H9 (cell line): ENCODE measurements around the gene CDNF. TPM values are rescaled to one million over a fixed set of nuclear protein-coding genes. Genes with fewer than 3 reads are reported as not detected.

Source experiments
- DNase-seq: peaks from one replicate; pipeline ENCODE4 v3.0.0-alpha.2; 2017
- H2AFZ ChIP-seq: one replicate; pipeline ENCODE4 v1.6.1; 2013; ENCODE audit warnings: mild to moderate bottlenecking, low read length, control low read depth, moderate library complexity
- H2AK5ac ChIP-seq: 2 replicates; pipeline ENCODE4 v1.6.1; 2013; ENCODE audit warnings: low read length, control low read depth, mixed read lengths; ENCODE audit not compliant: insufficient read length
- H2BK120ac ChIP-seq: one replicate; pipeline ENCODE4 v1.6.1; 2013; ENCODE audit warnings: low read depth, mild to moderate bottlenecking, low read length, control low read depth, inconsistent platforms; ENCODE audit not compliant: poor library complexity, severe bottlenecking
- H2BK12ac ChIP-seq: 2 replicates; pipeline ENCODE4 v1.6.1; 2013; ENCODE audit warnings: low read length, control low read depth, mixed read lengths, low read depth; ENCODE audit not compliant: insufficient read length
- H2BK15ac ChIP-seq: 2 replicates; pipeline ENCODE4 v1.6.1; 2013; ENCODE audit warnings: low read depth, low read length, control low read depth
- H2BK20ac ChIP-seq: one replicate; pipeline ENCODE4 v1.6.1; 2013; ENCODE audit warnings: low read depth, mild to moderate bottlenecking, low read length, control low read depth, inconsistent platforms; ENCODE audit not compliant: poor library complexity, severe bottlenecking
- H2BK5ac ChIP-seq: 2 replicates; pipeline ENCODE4 v1.6.1; 2013; ENCODE audit warnings: low read length, control low read depth, mixed read lengths; ENCODE audit not compliant: insufficient read length
- H3K14ac ChIP-seq: 2 replicates; pipeline ENCODE4 v1.6.1; 2013; ENCODE audit warnings: low read length, control low read depth; ENCODE audit not compliant: insufficient read depth
- H3K18ac ChIP-seq: 2 replicates; pipeline ENCODE4 v1.6.1; 2013; ENCODE audit warnings: low read depth, mild to moderate bottlenecking, mixed read lengths, low read length, control low read depth; ENCODE audit not compliant: insufficient read length
- H3K23ac ChIP-seq: 2 replicates; pipeline ENCODE4 v1.6.1; 2013; ENCODE audit warnings: low read length, control low read depth, mixed read lengths, low read depth; ENCODE audit not compliant: insufficient read length
- H3K23me2 ChIP-seq: 2 replicates; pipeline ENCODE4 v1.6.1; 2013; ENCODE audit warnings: low read depth, mild to moderate bottlenecking, mixed read lengths, low read length, control low read depth; ENCODE audit not compliant: insufficient read length, poor library complexity, severe bottlenecking
- H3K27ac ChIP-seq: 2 replicates; pipeline ENCODE4 v1.5.1; 2013; ENCODE audit warnings: low read length, control low read depth, mixed read lengths, low read depth; ENCODE audit not compliant: insufficient read length
- H3K27me3 ChIP-seq: 2 replicates; pipeline ENCODE4 v1.6.1; 2013; ENCODE audit warnings: low read length, control low read depth, inconsistent platforms; ENCODE audit not compliant: insufficient read depth
- H3K4ac ChIP-seq: 2 replicates; pipeline ENCODE4 v1.6.1; 2013; ENCODE audit warnings: low read depth, mild to moderate bottlenecking, control low read depth, inconsistent platforms, low read length, moderate library complexity
- H3K4me1 ChIP-seq: 2 replicates; pipeline ENCODE4 v1.6.1; 2013; ENCODE audit warnings: low read length, control low read depth, inconsistent platforms; ENCODE audit not compliant: insufficient read depth
- H3K4me2 ChIP-seq: 2 replicates; pipeline ENCODE4 v1.6.1; 2013; ENCODE audit warnings: low read length, control low read depth, mixed read lengths; ENCODE audit not compliant: insufficient read length, insufficient read depth
- H3K56ac ChIP-seq: 2 replicates; pipeline ENCODE4 v1.6.1; 2013; ENCODE audit warnings: low read depth, mild to moderate bottlenecking, mixed read lengths, low read length, control low read depth; ENCODE audit not compliant: insufficient read length
- H3K79me1 ChIP-seq: 2 replicates; pipeline ENCODE4 v1.6.1; 2013; ENCODE audit warnings: low read depth, mild to moderate bottlenecking, moderate library complexity, low read length, control low read depth, inconsistent platforms; ENCODE audit not compliant: insufficient read depth, poor library complexity, severe bottlenecking
- H3K79me2 ChIP-seq: 2 replicates; pipeline ENCODE4 v1.6.1; 2013; ENCODE audit warnings: low read length, control low read depth, inconsistent platforms; ENCODE audit not compliant: insufficient read depth
- H3K9ac ChIP-seq: 2 replicates; pipeline ENCODE4 v1.6.1; 2013; ENCODE audit warnings: low read length, control low read depth, mixed read lengths; ENCODE audit not compliant: insufficient read length; ENCODE audit errors: extremely low read depth
- H3K9me3 ChIP-seq: one replicate; pipeline ENCODE4 v1.6.1; 2013; ENCODE audit warnings: low read depth, low read length, inconsistent platforms; ENCODE audit not compliant: control insufficient read depth
- H3T11ph ChIP-seq: one replicate; pipeline ENCODE4 v1.6.1; 2013; ENCODE audit warnings: mild to moderate bottlenecking, low read length, control low read depth, inconsistent platforms
- H4K20me1 ChIP-seq: one replicate; pipeline ENCODE4 v1.6.1; 2013; ENCODE audit not compliant: control insufficient read depth, insufficient read length, insufficient read depth
- H4K5ac ChIP-seq: 2 replicates; pipeline ENCODE4 v1.6.1; 2013; ENCODE audit warnings: low read depth, mild to moderate bottlenecking, mixed read lengths, low read length, control low read depth; ENCODE audit not compliant: insufficient read length
- H4K8ac ChIP-seq: replicated peaks from 2 replicates; pipeline ENCODE4 v1.6.1; 2013; ENCODE audit warnings: low read length, control low read depth, mixed read lengths, low read depth; ENCODE audit not compliant: insufficient read length
- H4K91ac ChIP-seq: 2 replicates; pipeline ENCODE4 v1.6.1; 2013; ENCODE audit warnings: low read depth, mild to moderate bottlenecking, moderate library complexity, mixed read lengths, low read length, control low read depth; ENCODE audit not compliant: insufficient read length
- H3K27ac Mint-ChIP-seq, 3 experiments: 2 replicates in 2 of 3; 3 replicates in 1 of 3; pipeline ENCODE4 v1.8.0; 2020 to 2021; ENCODE audit warnings: mixed read lengths in 3 of 3, mild to moderate bottlenecking in 1 of 3, moderate library complexity in 1 of 3
- H3K27me3 Mint-ChIP-seq: 2 replicates; pipeline ENCODE4 v1.8.0; 2021; ENCODE audit warnings: low read depth, mild to moderate bottlenecking, moderate library complexity, mixed read lengths
- H3K36me3 Mint-ChIP-seq, 3 experiments: 2 replicates in 2 of 3; 3 replicates in 1 of 3; pipeline ENCODE4 v1.8.0; 2020 to 2021; ENCODE audit warnings: low read depth in 3 of 3, mixed read lengths in 3 of 3; ENCODE audit not compliant: insufficient read depth in 1 of 3
- H3K4me1 Mint-ChIP-seq, 2 experiments: 2 replicates each; pipeline ENCODE4 v1.8.0; 2020; ENCODE audit warnings: mixed read lengths in 2 of 2
- H3K4me3 Mint-ChIP-seq, 2 experiments: 2 replicates in 1 of 2; 3 replicates in 1 of 2; pipeline ENCODE4 v1.8.0; 2020 to 2021; ENCODE audit warnings: mild to moderate bottlenecking in 2 of 2, mixed read lengths in 2 of 2, moderate library complexity in 1 of 2
- H3K9me3 Mint-ChIP-seq, 2 experiments: 2 replicates in 1 of 2; 3 replicates in 1 of 2; pipeline ENCODE4 v1.8.0; 2020; ENCODE audit warnings: mild to moderate bottlenecking in 2 of 2, mixed read lengths in 2 of 2, moderate library complexity in 1 of 2
- WGBS: extraction: QIAGEN DNeasy Blood & Tissue Kit; methylation state at CpG from one replicate; pipeline ENCODE4 v1.1.7; 2013; ENCODE audit warnings: missing lambda C conversion rate, low lambda C conversion rate, mixed read lengths; ENCODE audit not compliant: insufficient read length; ENCODE audit errors: extremely low coverage; 5-methylcytosine and 5-hydroxymethylcytosine counted together
- total RNA-seq: library from RNA; stranded (reverse); gene quantifications from 2 replicates; pipeline ENCODE4 v1.2.1, GENCODE V29; 2021
- TF ChIP-seq, protein P1 (sequence below): fragments of 200-600 bp; sonication (generic); conservative IDR thresholded peaks from 3 replicates; pipeline ENCODE4 v1.8.0; 2021; ENCODE audit warnings: antibody characterized with exemption, mild to moderate bottlenecking

The CDNF gene
- total RNA-seq, 1 experiment from 2014 or later = 1.3 TPM

DNA sequence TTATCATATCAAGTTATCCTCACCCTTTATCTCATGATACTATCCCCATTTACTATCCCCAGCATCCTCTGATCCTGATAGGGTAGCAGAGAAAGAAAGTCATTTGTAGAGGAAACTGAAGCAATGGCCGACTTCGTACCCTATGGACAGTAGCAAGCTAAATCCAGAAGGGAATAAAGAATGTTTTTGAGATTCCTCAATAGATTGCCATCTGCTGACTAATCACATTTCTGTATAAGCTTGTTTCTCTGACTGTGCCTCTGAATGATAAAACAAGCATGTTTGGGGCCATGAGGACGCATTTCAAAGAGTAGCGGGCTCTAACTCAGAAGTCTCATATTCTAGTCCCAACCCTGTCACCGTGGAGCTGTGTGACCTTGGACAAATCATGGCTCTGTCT lies 49.9 kb downstream of the CDNF start:
- no peak overlapping the region for H2AK5ac ChIP-seq
- no peak overlapping the region for H3T11ph ChIP-seq
- no CpG with 5 or more reads among the region's 5 CpGs for WGBS
- H3K4me3 Mint-ChIP-seq = no peak overlapping the region
- no peak overlapping the region for H2BK5ac ChIP-seq
- H4K8ac ChIP-seq = no peak overlapping the region
- H2BK120ac ChIP-seq = no peak overlapping the region
- no peaks in the 10 kb centered on the region for H4K20me1 ChIP-seq
- no peak overlapping the region for H2BK20ac ChIP-seq
- peaks cover 4 to 5% of the 10 kb centered on the region in 2 experiments for H3K4me1 Mint-ChIP-seq
- no peaks in the 10 kb centered on the region for H3K79me1 ChIP-seq
- no peak for DNase-seq
- H3K4me1 ChIP-seq = no peaks in the 10 kb centered on the region
- H3K9me3 Mint-ChIP-seq = peaks cover 0 to 5% of the 10 kb centered on the region in 2 experiments; a peak in 3 of 5 replicates
- no peak overlapping the region for H2BK15ac ChIP-seq
- H3K56ac ChIP-seq = no peak overlapping the region
- no peak overlapping the region for H2BK12ac ChIP-seq
- TF ChIP-seq, protein P1, sequence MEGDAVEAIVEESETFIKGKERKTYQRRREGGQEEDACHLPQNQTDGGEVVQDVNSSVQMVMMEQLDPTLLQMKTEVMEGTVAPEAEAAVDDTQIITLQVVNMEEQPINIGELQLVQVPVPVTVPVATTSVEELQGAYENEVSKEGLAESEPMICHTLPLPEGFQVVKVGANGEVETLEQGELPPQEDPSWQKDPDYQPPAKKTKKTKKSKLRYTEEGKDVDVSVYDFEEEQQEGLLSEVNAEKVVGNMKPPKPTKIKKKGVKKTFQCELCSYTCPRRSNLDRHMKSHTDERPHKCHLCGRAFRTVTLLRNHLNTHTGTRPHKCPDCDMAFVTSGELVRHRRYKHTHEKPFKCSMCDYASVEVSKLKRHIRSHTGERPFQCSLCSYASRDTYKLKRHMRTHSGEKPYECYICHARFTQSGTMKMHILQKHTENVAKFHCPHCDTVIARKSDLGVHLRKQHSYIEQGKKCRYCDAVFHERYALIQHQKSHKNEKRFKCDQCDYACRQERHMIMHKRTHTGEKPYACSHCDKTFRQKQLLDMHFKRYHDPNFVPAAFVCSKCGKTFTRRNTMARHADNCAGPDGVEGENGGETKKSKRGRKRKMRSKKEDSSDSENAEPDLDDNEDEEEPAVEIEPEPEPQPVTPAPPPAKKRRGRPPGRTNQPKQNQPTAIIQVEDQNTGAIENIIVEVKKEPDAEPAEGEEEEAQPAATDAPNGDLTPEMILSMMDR = no peak
- H4K5ac ChIP-seq = no peak overlapping the region
- no peaks in the 10 kb centered on the region for H3K27me3 Mint-ChIP-seq
- H3K27ac ChIP-seq = no peak overlapping the region
- H3K23me2 ChIP-seq = no peaks in the 10 kb centered on the region
- H3K18ac ChIP-seq = no peak overlapping the region
- H3K27ac Mint-ChIP-seq = no peak overlapping the region
- H3K9me3 ChIP-seq = no peaks in the 10 kb centered on the region
- no peak overlapping the region for H3K14ac ChIP-seq
- H2AFZ ChIP-seq = no peak overlapping the region
- no peak overlapping the region for H4K91ac ChIP-seq
- no peaks in the 10 kb centered on the region for H3K27me3 ChIP-seq
- H3K9ac ChIP-seq = no peak overlapping the region
- no peaks in the 10 kb centered on the region for H3K79me2 ChIP-seq
- H3K23ac ChIP-seq = no peak overlapping the region
- H3K4me2 ChIP-seq = no peak overlapping the region
- H3K4ac ChIP-seq = no peak overlapping the region
- no peaks in the 10 kb centered on the region; a peak in 1 of 7 replicates for H3K36me3 Mint-ChIP-seq
